AG04449 (cell line): ENCODE results near the gene ZFYVE26.

Experiments used
- CTCF ChIA-PET: fragments of 350-600 bp; formaldehyde crosslinking; extraction: SDS; loops from one replicate; lab custom pipeline; 2021; ENCODE audit warnings: antibody characterized with exemption; lab: Yijun Ruan, JAX
- POLR2A ChIA-PET: fragments of 400-600, 350-600 bp; formaldehyde crosslinking; extraction: SDS; loops from one replicate; lab custom pipeline; 2020; ENCODE audit warnings: antibody characterized with exemption, inconsistent platforms; lab: Yijun Ruan, JAX
- DNase-seq: peaks from one replicate; pipeline ENCODE4 v3.0.0-alpha.2; 2010; ENCODE audit warnings: low read depth, low spot score
- H3K4me3 ChIP-seq: 2 replicates; pipeline ENCODE4 v1.5.1; 2011; ENCODE audit warnings: low read depth, mild to moderate bottlenecking, control low read depth, low read length
- CTCF ChIP-seq: IDR thresholded peaks from one replicate; pipeline ENCODE4 v1.5.1; 2011; ENCODE audit warnings: mild to moderate bottlenecking, moderate library complexity, low read length, control low read depth, inconsistent platforms; ENCODE audit not compliant: insufficient read depth; ENCODE audit errors: missing control alignments

Gene ZFYVE26

GRCh38 chr14:67852926-67853604 lies 36.7 kb upstream of the ZFYVE26 start:
- POLR2A ChIA-PET = interaction anchor here (0.7 kb wide), 1 partner anchor 40 kb away, joined by 3 read pairs; no protein-coding TSS in a partner anchor
- CTCF ChIA-PET = no interaction called here
- no peak for DNase-seq
- no peak for TF ChIP-seq CTCF
- H3K4me3 ChIP-seq = no peak overlapping the region

GRCh38 chr14:67851785-67852410 lies 35.5 kb upstream of the ZFYVE26 start:
- POLR2A ChIA-PET = interaction anchor here (0.7 kb wide), 1 partner anchor 41 kb away, joined by 3 read pairs; no protein-coding TSS in a partner anchor
- CTCF ChIA-PET = no interaction called here
- DNase-seq = no peak
- no peak overlapping the region for H3K4me3 ChIP-seq
- no peak for TF ChIP-seq CTCF

- no peak overlapping the region for H3K4me3 ChIP-seq
- no peak for DNase-seq
- ChIA-PET POLR2A (no interaction called here), CTCF (interaction anchor here (0.9 to 3.2 kb wide), 4 partner anchors 8 to 16 kb away, joined by 3 to 12 read pairs (median 3); no protein-coding TSS in a partner anchor)
- TF ChIP-seq CTCF = no peak
Measured at GRCh38 chr14:67850066-67850830, 33.9 kb upstream of the ZFYVE26 start.

- ChIA-PET POLR2A (no interaction called here), CTCF (interaction anchor here (1.0 to 1.7 kb wide), 2 partner anchors 9 to 10 kb away, joined by 3 to 4 read pairs; no protein-coding TSS in a partner anchor)
- no peak for TF ChIP-seq CTCF
- no peak for DNase-seq
- H3K4me3 ChIP-seq = no peak overlapping the region
Measured at GRCh38 chr14:67846029-67846610, 29.7 kb upstream of the ZFYVE26 start.

- H3K4me3 ChIP-seq = no peak overlapping the region
- DNase-seq = peak; percentile 54
- ChIA-PET POLR2A (no interaction called here), CTCF (interaction anchor here (0.6 to 3.1 kb wide), 24 partner anchors 8 to 1012 kb away, joined by 3 to 31 read pairs (median 4); partner anchors contain the start of gene RAD51B)
- TF ChIP-seq CTCF = peak; percentile 64
Measured at GRCh38 chr14:67837011-67837624, 20.7 kb upstream of the ZFYVE26 start.
